NCI-H2081 treated with DMSO at 0.1 percent for 48 hours (cell line): ENCODE results near the gene PIK3CG.
"Not testable (repeated sequence)": the region's sequence is repeated elsewhere in the genome, so short reads cannot be mapped to it uniquely, and the experiment has no call there.

Experiments
- DNase-seq: peaks from one replicate; lab custom pipeline; 2025; lab: John Stamatoyannopoulos, UW

PIK3CG gene

GRCh38 chr7:106865130-106866041 lies at the start of gene PIK3CG:
TSS of gene PIK3CG (plus strand) at chr7:106865282. CDS start at chr7:106867562, 2,280 bp downstream.
- DNase-seq, result no peak

DNA sequence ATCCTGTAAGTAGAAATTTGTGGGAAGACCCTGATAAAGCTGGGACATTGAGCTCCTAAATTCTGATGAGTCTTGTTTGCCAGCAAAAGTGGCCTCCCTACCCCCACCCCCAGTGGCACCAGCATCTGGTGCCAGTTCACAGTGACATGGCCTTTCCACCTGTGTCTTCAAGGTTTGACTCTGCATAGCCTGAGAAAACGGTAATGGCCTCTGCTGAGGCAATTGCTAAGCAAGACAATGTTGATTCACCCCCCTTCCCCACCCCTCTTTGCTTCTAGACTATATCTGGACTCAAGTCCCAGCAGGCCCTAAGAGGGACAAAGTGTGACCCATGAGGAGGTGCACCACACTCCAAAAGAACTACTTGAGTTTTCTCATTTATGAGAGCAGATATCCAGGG lies 48.0 kb upstream of the PIK3CG start:
- no peak for DNase-seq

- DNase-seq, result no peak
Observed at GRCh38 chr7:106818736-106819135, 46.3 kb upstream of the PIK3CG start.

DNA sequence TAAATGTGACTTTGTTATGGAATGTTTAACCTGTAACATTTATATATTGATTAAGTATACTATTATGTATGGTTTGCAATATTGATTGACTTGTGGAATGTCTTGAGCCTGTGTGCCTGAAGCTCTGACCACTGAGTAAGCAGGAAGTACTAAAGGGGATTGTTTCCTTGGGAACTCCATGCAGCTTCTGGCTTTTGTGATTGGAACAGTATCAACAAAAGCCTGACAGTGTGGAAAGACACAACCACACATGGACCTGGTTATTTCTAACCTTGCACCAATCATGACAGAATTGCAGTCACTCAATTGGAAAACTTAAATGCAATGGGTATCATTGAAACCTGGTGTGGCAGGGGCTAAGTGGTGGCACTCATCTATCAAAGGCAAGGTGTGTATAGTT lies 45.5 kb upstream of the PIK3CG start:
- DNase-seq, result no peak

GRCh38 chr7:106820321-106821217 lies 44.5 kb upstream of the PIK3CG start:
- no peak for DNase-seq

- no peak for DNase-seq
Observed at GRCh38 chr7:106823631-106824030, 41.5 kb upstream of the PIK3CG start.

DNA sequence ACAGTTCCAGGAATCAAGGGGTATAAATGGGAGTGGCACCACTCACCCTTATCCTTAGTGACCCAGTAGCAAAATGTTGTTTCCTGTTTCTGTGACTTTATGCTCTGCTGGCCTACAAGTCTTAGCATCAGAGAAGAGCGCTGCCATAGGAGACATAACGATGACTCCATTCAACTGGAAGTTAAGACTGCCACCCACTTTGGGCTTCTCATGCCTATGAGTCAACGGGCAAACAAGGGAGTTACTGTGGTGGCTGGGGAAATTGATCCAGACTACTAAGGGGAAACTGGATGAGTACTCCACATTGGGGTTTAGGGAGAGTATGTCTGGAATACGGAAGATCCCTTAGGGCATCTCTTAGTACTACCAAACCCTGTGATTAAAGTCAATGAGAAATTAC lies 40.6 kb upstream of the PIK3CG start:
- no peak for DNase-seq

DNA sequence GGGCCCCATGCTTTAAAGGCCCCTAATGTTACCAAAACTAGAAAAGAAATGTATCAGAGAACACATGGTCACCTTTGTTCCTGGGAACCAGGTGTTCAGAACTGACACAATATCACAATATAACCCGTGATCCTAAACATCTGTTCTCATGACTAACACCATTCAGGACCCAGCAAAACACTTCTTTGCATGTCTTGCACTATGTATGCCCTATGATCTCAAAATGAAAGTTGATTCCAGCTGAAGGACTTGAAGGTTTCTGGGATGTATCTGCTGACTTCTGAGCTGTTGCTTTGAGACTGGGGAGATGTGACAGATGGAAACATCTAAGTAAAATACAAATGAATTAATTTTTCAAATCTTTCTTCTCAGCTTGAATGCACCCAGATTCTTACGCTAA lies 37.5 kb upstream of the PIK3CG start:
- no peak for DNase-seq

GRCh38 chr7:106829496-106829895 lies 35.6 kb upstream of the PIK3CG start:
- no peak for DNase-seq

- not testable (repeated sequence) for DNase-seq
Observed at GRCh38 chr7:106830896-106831295, 34.2 kb upstream of the PIK3CG start.

- no peak for DNase-seq
Observed at GRCh38 chr7:106836816-106837215, 28.3 kb upstream of the PIK3CG start.

DNA sequence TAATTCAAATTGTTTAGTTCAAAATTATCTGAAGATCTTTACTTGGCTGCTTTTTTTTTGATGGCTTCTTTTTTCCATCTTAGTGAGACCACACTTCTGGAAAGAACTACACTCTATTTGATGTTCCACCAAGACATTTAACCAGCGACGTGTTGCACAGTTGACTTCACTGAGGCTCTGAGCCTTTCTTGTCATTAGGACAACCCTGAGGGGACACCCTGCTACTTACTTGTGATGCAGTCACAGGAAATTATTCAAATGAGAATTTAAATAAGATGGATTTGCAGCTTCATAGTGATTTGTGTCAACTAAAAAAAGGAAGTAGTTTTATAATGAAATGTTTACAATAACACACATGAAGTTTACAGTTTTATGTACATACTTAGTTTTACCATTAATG lies 25.6 kb upstream of the PIK3CG start:
- DNase-seq, result no peak

DNA sequence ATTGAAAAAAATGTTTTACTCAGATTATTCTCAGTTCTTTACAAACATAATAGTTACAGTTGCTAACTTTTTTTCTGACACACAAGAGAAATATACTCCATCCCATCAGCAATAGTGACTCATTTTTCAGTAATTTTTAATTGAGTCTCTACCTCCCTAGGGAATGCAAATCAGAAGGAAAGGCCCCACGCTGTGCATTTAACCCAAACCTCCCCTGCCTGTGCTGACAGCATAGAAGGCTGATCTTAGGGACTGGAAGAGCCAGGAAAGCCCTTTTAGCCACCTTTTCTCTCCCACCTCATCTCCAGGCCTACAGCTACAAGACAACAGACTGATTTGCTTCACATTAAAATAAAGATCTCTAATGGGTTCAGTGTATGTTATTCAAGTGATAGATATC lies 24.7 kb upstream of the PIK3CG start:
- no peak for DNase-seq

GRCh38 chr7:106841896-106842390 lies 23.1 kb upstream of the PIK3CG start:
- peak; percentile 82 for DNase-seq

GRCh38 chr7:106844279-106844997 lies 20.6 kb upstream of the PIK3CG start:
- no peak for DNase-seq

GRCh38 chr7:106848049-106848448 lies 17.0 kb upstream of the PIK3CG start:
- DNase-seq, result no peak

- no peak for DNase-seq
Observed at GRCh38 chr7:106848851-106849442, 16.1 kb upstream of the PIK3CG start.

GRCh38 chr7:106851632-106852031 lies 13.4 kb upstream of the PIK3CG start:
- not testable (repeated sequence) for DNase-seq

DNA sequence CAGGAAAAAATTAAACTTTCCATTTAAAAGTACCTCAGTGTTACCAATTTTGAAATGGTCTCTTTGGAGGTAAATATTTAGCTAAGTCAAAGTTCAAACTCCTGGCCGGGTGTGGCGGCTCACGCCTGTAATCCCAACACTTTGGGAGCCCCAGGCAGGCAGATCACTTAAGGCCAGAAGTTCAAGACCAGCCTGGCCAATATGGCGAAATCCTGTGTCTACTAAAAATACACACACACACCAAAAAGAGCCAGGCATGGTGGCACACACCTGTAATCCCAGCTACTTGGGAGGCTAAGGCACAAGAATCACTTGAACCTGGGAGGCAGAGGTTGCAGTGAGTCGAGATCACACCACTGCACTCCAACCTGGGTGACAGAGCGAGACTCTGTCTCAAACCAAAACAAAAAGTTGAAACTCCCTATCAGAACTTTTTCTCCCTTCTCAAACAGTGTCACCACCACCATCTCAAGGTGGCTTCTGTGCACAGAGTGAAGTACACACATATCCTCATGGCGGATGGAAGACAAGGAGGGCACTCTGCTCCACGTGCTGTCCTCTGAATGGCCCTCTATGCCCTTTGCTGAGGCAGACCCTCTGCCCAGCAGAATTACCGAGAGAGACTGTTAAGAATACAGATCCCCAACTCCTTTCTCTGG lies 11.7 kb upstream of the PIK3CG start:
- DNase-seq, result no peak

GRCh38 chr7:106855540-106856132 lies 9.4 kb upstream of the PIK3CG start:
- DNase-seq, result no peak
